GM04503 (cell line): ENCODE measurements around the gene CCDC85C.

Source experiments
- DNase-seq: peaks from one replicate; pipeline ENCODE4 v3.0.0-alpha.2; 2012; ENCODE audit warnings: low read depth

CCDC85C gene

GRCh38 chr14:99522025-99522401 lies 82.0 kb downstream of the CCDC85C start:
- no peak for DNase-seq

DNA sequence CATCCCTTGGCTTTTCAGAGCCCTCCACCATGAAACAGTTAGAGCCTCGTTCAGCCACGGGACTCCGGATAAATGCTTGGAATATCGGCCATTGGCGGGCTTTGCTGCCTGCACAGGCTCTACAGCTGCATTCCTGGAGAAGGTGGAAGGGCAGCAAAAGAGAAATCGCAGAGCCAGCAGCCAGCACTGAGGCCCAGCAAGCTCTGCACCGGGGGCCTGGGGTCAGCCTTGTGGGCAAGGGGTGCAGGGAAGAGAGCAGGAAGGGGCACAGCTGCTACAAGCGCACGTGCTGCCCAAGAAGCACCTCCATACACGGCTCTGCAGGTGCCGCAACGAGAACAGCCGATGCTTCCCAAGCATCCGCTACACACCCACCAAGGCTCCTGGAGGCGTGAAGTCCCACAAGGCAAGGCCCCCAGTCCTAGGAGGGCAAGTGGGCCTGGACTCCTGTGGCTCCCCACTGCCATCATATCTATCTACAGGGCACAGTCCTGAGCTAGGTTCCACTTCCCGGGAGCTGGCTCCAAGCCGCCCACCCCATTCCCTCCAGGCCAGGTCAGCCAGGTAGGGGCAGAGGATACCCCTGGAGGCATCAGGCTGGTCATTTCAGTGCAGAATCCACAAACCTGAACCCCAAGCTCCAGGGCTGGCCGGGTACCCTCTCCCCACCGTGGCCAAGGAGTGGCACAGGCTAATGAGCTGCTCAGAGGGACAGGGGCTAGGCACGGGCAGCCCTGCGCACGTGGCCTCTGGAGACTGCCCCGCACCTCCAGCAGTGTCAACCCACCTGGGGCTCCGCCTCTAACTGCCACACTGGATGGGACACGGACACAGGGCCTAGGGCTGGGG lies 82.6 kb downstream of the CCDC85C start:
- no peak for DNase-seq

DNA sequence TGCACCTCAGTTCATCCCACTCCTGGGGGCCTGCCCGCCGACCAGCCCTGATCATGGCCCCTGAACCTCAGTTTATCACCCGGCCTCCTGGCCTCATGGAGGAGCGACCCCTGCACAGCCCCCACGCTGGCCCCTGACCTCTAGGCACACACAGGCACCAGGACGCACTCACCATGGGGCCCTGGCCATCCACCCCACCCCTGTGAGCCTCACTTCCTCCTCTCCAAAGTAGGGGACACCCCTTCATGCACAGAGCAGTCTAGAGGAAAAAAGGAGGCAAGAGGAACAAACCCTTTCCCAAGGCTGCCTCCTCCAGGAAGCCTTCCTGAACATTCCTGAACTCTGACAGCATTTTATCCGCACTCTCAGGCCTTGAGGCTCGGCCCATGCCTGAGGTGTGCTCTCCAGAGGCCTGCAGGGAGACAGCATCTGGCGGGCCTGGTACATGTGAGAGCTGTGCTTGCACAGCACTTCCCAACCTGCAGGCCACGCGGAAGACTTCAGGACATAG lies 83.4 kb downstream of the CCDC85C start:
- DNase-seq: no peak

DNA sequence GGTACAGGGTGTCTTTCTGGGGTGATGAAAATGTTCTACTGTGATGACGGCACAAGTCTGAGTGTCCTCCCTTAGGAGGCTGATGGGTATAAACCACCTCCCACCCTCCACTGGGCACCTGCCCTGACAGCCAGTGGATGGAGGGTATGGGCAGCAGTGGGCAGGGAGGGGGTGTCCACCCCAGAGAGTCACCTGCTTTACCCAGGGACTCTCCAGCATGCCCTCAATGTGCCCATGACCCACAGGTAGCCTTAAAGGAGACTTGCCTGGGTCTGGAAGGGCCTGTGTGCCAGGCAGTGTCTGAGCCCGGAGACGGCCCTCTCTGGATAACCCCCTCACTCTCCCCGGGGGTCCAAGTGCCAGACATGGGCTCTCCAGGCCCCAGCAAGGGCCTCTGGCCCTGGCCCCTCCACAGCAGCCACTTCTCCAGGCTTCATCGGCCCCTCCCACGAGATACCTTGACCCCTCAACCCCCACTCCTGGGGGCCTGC lies 84.0 kb downstream of the CCDC85C start:
- DNase-seq: no peak

DNA sequence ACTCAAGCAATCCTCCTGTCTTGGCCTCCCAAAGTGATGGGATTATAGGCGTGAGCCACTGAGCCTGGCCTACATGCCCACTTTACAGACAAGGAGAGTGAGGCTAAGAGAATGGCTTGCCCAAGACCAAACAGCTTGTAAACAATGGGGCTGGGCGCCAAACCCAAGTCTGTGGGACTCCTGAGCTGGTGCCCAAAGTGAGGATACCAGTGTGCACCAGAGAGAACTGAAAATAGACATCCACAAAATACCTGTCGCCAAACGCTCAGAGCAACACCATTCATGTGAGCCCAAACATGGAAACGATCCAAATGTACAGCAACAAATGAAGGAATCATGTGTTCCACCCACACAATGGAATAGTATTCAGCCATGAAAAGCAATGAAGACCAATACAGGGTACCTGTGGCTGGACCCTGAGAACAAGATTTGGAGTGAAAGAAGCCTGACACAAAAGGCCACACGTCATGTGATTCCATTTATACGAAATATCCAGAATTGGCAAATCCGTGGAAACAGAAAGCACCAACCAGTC lies 84.6 kb downstream of the CCDC85C start:
- DNase-seq: no peak

- no peak for DNase-seq
These were observed 85.3 kb downstream of the CCDC85C start for GRCh38 chr14:99518441-99519346.

- DNase-seq: no peak
These were observed 86.2 kb downstream of the CCDC85C start for GRCh38 chr14:99517643-99518381.

- no peak for DNase-seq
These were observed 87.0 kb downstream of the CCDC85C start for GRCh38 chr14:99516871-99517642.

GRCh38 chr14:99516156-99516870 lies 87.7 kb downstream of the CCDC85C start:
- DNase-seq: no peak

DNA sequence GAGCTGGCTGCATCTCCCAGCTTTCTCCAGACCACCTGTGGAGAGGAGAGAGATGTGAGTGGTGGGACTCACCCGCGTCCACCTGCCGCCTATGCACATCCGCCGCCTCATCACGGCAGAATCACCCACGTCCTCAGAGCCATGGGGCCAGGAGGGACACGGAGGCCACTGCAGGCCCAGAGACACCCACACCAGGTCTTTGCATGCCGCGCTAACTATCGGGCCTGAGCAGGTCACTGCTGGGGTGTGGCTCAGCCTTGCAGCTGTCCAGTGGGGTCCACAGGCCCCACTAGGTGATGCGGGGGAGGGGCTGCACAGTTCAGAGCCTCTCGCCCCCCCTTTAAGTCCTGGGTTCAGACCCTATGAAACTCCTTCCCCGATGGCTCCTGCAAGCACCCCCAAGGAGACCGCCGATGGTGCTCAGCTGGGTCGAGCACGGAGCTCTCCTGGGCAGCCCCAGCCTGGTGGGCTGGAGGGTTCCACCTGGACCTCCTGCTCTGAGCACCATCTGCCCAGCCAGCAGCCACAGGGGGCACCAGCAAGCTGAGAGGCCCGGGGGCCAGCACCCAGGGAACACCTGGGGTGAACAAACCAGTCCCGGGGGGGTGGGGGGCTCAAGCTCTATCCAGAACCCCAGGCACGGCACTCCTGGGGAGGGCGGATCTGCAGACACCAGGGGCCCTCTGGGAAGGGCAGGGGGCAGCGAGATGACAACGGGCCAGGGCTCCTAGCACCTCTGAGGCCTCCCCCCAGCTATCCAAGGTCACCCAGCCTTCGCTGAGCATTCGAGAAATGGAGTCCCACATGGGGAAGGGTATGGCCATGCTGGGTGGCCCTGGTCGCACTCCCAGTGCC lies 88.5 kb downstream of the CCDC85C start:
- no peak for DNase-seq

- no peak for DNase-seq
These were observed 89.3 kb downstream of the CCDC85C start for GRCh38 chr14:99514552-99515300.

GRCh38 chr14:99513946-99514551 lies 90.0 kb downstream of the CCDC85C start:
- DNase-seq: no peak

DNA sequence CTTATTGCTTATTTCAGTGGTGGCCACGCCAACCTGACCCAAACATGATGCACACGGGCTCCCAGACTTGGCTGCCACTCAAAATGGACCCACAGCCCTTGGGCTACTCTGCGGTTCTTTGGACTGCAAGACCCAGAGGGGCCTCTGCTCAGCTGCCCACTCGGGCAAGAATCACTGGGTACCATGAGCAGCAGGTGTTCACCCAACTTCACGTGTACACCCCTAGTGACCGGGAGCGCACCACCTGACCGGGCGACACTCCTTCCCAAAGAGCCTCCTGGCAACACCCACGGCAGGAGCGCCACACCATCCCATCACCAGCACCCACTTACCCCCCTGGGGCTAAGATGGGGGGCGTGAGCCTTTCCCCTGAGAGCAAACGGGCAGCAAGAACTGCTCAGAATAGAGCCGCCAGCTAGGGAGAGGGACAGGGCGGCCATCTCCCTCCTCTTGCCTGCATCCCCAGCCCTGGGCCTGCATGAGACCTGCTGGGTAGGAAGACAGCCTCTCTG lies 90.8 kb downstream of the CCDC85C start:
- no peak for DNase-seq

GRCh38 chr14:99512571-99513182 lies 91.3 kb downstream of the CCDC85C start:
- DNase-seq: no peak

GRCh38 chr14:99512110-99512449 lies 91.9 kb downstream of the CCDC85C start:
- DNase-seq: no peak

- DNase-seq: no peak
These were observed 92.4 kb downstream of the CCDC85C start for GRCh38 chr14:99511421-99512109.

DNA sequence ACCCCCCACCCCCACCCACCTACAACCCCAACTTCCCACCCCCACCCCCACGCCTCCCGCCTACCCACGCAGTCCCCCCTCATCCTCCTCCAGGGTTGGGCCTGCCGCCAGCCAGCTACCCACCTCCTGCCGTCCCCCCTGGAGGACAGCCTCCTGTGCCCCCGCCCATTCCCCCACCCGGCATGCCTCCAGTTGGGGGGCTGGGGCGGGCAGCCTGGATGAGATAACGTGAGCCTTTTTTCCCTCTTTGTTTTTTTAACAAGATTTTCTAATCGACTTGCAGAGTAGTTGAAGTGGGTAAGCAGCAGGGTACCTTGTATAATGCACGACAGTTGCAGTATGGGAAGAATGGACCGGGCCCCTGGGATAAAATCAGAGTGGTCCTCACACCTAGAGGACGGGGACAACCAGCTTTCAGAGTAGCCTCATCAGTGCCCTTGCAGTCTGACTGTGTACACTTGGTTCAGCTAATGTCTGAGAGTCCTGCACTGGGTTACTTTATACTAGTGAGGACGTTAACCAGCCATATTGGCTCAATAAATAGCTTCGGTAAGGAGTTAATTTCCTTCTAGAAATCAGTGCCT lies 93.4 kb downstream of the CCDC85C start:
- no peak for DNase-seq
